Endothelial cell (in vitro differentiated cells): ENCODE results near the gene DDI2. TPM values are rescaled to one million over a fixed set of nuclear protein-coding genes. Genes with fewer than 3 reads are reported as not detected.

Experiments
- DNase-seq: peaks from one replicate; pipeline ENCODE4 v3.0.0; 2021; ENCODE audit warnings: low spot score
- H3K27ac Mint-ChIP-seq: one replicate; pipeline ENCODE4 v1.8.0; 2021; ENCODE audit warnings: mixed read lengths, inconsistent platforms; ENCODE audit not compliant: unreplicated experiment
- H3K27me3 Mint-ChIP-seq: one replicate; pipeline ENCODE4 v1.8.0; 2021; ENCODE audit warnings: mild to moderate bottlenecking, moderate library complexity, mixed read lengths, inconsistent platforms; ENCODE audit not compliant: unreplicated experiment
- H3K36me3 Mint-ChIP-seq: one replicate; pipeline ENCODE4 v1.8.0; 2021; ENCODE audit warnings: mild to moderate bottlenecking, low read depth, mixed read lengths, inconsistent platforms; ENCODE audit not compliant: unreplicated experiment
- H3K4me1 Mint-ChIP-seq: one replicate; pipeline ENCODE4 v1.8.0; 2021; ENCODE audit warnings: mild to moderate bottlenecking, mixed read lengths, inconsistent platforms; ENCODE audit not compliant: unreplicated experiment
- H3K4me3 Mint-ChIP-seq: one replicate; pipeline ENCODE4 v1.8.0; 2021; ENCODE audit warnings: mild to moderate bottlenecking, mixed read lengths, inconsistent platforms; ENCODE audit not compliant: unreplicated experiment
- H3K9me3 Mint-ChIP-seq: one replicate; pipeline ENCODE4 v1.8.0; 2021; ENCODE audit warnings: mixed read lengths, inconsistent platforms; ENCODE audit not compliant: unreplicated experiment
- total RNA-seq: library from RNA; stranded (reverse); fragmentation: NEBNext Ultra II Directional; extraction: Animal tissue kit (Norgen Biotek cat#: 25700); gene quantifications from one replicate; pipeline ENCODE4 v1.2.1, GENCODE V29; 2021; ENCODE audit not compliant: unreplicated experiment
- TF ChIP-seq, protein P1 (sequence below): fragments of 200-600 bp; sonication (generic); IDR thresholded peaks from one replicate; pipeline ENCODE4 v1.5.0; 2021; ENCODE audit warnings: antibody characterized with exemption; ENCODE audit not compliant: unreplicated experiment

Gene DDI2
- total RNA-seq, 1 donor from 2014 or later, result 24.0 TPM

GRCh38 chr1:15656464-15656863 is 39.2 kb downstream of the DDI2 start:
- Mint-ChIP-seq H3K27ac (peak overlapping the region; percentile 100), H3K4me3 (no peak overlapping the region), H3K4me1 (peaks cover 18% of the 10 kb centered on the region), H3K27me3 (no peaks in the 10 kb centered on the region), H3K9me3 (no peaks in the 10 kb centered on the region), H3K36me3 (peaks cover 35% of the 10 kb centered on the region)
- TF ChIP-seq, protein P1, sequence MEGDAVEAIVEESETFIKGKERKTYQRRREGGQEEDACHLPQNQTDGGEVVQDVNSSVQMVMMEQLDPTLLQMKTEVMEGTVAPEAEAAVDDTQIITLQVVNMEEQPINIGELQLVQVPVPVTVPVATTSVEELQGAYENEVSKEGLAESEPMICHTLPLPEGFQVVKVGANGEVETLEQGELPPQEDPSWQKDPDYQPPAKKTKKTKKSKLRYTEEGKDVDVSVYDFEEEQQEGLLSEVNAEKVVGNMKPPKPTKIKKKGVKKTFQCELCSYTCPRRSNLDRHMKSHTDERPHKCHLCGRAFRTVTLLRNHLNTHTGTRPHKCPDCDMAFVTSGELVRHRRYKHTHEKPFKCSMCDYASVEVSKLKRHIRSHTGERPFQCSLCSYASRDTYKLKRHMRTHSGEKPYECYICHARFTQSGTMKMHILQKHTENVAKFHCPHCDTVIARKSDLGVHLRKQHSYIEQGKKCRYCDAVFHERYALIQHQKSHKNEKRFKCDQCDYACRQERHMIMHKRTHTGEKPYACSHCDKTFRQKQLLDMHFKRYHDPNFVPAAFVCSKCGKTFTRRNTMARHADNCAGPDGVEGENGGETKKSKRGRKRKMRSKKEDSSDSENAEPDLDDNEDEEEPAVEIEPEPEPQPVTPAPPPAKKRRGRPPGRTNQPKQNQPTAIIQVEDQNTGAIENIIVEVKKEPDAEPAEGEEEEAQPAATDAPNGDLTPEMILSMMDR, result no peak
- DNase-seq, result no peak

GRCh38 chr1:15657021-15657420 is 39.8 kb downstream of the DDI2 start:
- H3K27me3 Mint-ChIP-seq, result no peaks in the 10 kb centered on the region
- H3K4me1 Mint-ChIP-seq, result peaks cover 18% of the 10 kb centered on the region
- TF ChIP-seq, protein P1, result no peak
- H3K36me3 Mint-ChIP-seq, result peaks cover 35% of the 10 kb centered on the region
- H3K4me3 Mint-ChIP-seq, result peak overlapping the region; percentile 75
- DNase-seq, result no peak
- peak overlapping the region; percentile 100 for H3K27ac Mint-ChIP-seq
- no peaks in the 10 kb centered on the region for H3K9me3 Mint-ChIP-seq

DNA sequence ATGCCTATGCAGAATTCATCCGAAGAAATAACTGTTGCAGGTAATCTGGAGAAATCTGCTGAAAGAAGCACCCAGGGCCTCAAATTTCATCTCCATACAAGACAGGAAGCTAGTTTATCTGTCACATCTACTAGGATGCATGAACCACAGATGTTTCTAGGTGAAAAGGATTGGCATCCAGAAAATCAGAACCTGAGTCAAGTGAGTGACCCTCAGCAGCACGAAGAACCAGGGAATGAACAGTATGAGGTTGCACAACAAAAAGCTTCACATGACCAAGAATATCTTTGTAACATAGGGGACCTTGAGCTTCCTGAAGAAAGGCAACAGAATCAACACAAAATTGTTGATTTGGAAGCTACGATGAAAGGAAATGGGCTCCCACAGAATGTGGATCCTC is 42.9 kb downstream of the DDI2 start:
- Mint-ChIP-seq H3K36me3 (peaks cover 32% of the 10 kb centered on the region), H3K27me3 (no peaks in the 10 kb centered on the region), H3K4me1 (peaks cover 18% of the 10 kb centered on the region), H3K9me3 (no peaks in the 10 kb centered on the region), H3K27ac (no peak overlapping the region), H3K4me3 (peak overlapping the region; percentile 70)
- TF ChIP-seq, protein P1, result no peak
- DNase-seq, result no peak

GRCh38 chr1:15662477-15662876 is 45.2 kb downstream of the DDI2 start:
- H3K4me3 Mint-ChIP-seq, result no peak overlapping the region
- peaks cover 32% of the 10 kb centered on the region for H3K36me3 Mint-ChIP-seq
- no peak for DNase-seq
- H3K27me3 Mint-ChIP-seq, result no peaks in the 10 kb centered on the region
- H3K27ac Mint-ChIP-seq, result no peak overlapping the region
- TF ChIP-seq, protein P1, result no peak
- H3K9me3 Mint-ChIP-seq, result no peaks in the 10 kb centered on the region
- peaks cover 12% of the 10 kb centered on the region for H3K4me1 Mint-ChIP-seq

- TF ChIP-seq, protein P1, result no peak
- Mint-ChIP-seq H3K9me3 (no peaks in the 10 kb centered on the region), H3K27ac (no peak overlapping the region), H3K4me1 (peaks cover 20% of the 10 kb centered on the region), H3K36me3 (peaks cover 28% of the 10 kb centered on the region), H3K27me3 (no peaks in the 10 kb centered on the region), H3K4me3 (no peak overlapping the region)
- no peak for DNase-seq
Measured at GRCh38 chr1:15663925-15664324, 46.7 kb downstream of the DDI2 start.
